Activated naive CD4-positive, alpha-beta T cell treated with anti-CD3 and anti-CD28 coated beads for 36 hours (primary cell): ENCODE data around the gene REV3L. TPM values are rescaled to one million over a fixed set of nuclear protein-coding genes. Genes with fewer than 3 reads are reported as not detected.

Experiments used
- CTCF ChIA-PET: fragments of 350-600 bp; sonication (Branson Sonifier 250); formaldehyde crosslinking; loops from one replicate; lab custom pipeline; 2021; ENCODE audit warnings: antibody characterized with exemption; lab: Charles Lee
- DNase-seq: peaks from one replicate; pipeline ENCODE4 v3.0.0-alpha.2; 2020
- H3K27ac Mint-ChIP-seq: one replicate; pipeline ENCODE4 v1.8.0; 2021; ENCODE audit warnings: mild to moderate bottlenecking, mixed read lengths
- H3K27me3 Mint-ChIP-seq: one replicate; pipeline ENCODE4 v1.8.0; 2021; ENCODE audit warnings: low read depth, mixed read lengths
- H3K36me3 Mint-ChIP-seq: one replicate; pipeline ENCODE4 v1.8.0; 2021; ENCODE audit warnings: low read depth, mixed read lengths
- H3K4me1 Mint-ChIP-seq: one replicate; pipeline ENCODE4 v1.8.0; 2021; ENCODE audit warnings: low read depth, mixed read lengths
- H3K4me3 Mint-ChIP-seq: one replicate; pipeline ENCODE4 v1.8.0; 2021; ENCODE audit warnings: mild to moderate bottlenecking, moderate library complexity, mixed read lengths
- H3K9me3 Mint-ChIP-seq: one replicate; pipeline ENCODE4 v1.8.0; 2021; ENCODE audit warnings: mixed read lengths
- intact Hi-C: fragments of 100-400 bp; cut with micrococcal nuclease; formaldehyde crosslinking; loops from one replicate; pipeline ENCODE4 v1.15.1; 2023
- total RNA-seq, 2 experiments: library from RNA; stranded (reverse); gene quantifications; one replicate each; pipeline ENCODE4 v1.2.3, GENCODE V29; 2021

REV3L gene
- total RNA-seq, 2 experiments from 2014 or later = 11.9 to 16.0 TPM

GRCh38 chr6:111414373-111414772, 68.6 kb downstream of the REV3L start:
- Mint-ChIP-seq H3K36me3 (peaks cover 8% of the 10 kb centered on the region), H3K4me3 (no peak overlapping the region), H3K4me1 (peaks cover 4% of the 10 kb centered on the region), H3K27ac (no peak overlapping the region), H3K9me3 (no peaks in the 10 kb centered on the region), H3K27me3 (no peaks in the 10 kb centered on the region)
- DNase-seq = no peak
- CTCF ChIA-PET = no interaction called here
- intact Hi-C loops = no loop called here

DNA sequence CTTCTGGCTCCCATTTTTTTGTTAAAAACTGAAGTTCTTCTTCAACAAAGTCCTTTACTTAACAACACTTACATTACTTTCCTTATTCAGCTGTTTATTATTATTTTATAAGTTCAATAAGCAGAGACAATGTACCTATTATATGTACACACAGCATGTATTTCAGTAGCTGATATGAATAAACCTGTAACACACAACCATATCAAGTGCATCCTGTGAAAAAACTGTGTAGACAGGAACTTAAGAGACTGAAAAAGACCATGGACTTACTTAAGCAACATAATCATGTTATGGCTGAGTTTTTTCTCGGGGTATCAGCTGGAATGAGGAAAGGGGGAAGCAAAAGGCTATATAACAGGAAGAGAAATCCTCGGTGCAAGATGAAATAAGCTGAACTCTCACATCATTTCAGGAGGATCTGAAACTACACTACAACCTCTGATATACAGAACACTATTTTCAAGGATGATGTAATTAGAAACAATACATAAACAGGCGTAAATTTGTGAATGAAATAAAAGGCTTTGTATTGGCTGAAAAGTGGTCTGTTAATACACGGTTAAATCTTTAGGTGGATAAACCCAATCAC, 70.9 kb downstream of the REV3L start:
- Mint-ChIP-seq H3K4me3 (no peak overlapping the region), H3K4me1 (peaks cover 4% of the 10 kb centered on the region), H3K36me3 (peaks cover 15% of the 10 kb centered on the region), H3K27me3 (no peaks in the 10 kb centered on the region), H3K27ac (peak overlapping the region; percentile 33), H3K9me3 (no peaks in the 10 kb centered on the region)
- CTCF ChIA-PET = no interaction called here
- intact Hi-C loops = no loop called here
- no peak for DNase-seq

- Mint-ChIP-seq H3K9me3 (no peaks in the 10 kb centered on the region), H3K4me1 (peaks cover 7% of the 10 kb centered on the region), H3K27me3 (no peaks in the 10 kb centered on the region), H3K27ac (no peak overlapping the region), H3K36me3 (peaks cover 15% of the 10 kb centered on the region), H3K4me3 (no peak overlapping the region)
- intact Hi-C loops = no loop called here
- CTCF ChIA-PET = interaction anchor here (0.7 kb wide), 1 partner anchor 50 kb away, joined by 3 read pairs; no protein-coding TSS in a partner anchor
- no peak for DNase-seq
Measured at GRCh38 chr6:111411046-111411445, 72.0 kb downstream of the REV3L start.

GRCh38 chr6:111410371-111410770, 72.6 kb downstream of the REV3L start:
- Mint-ChIP-seq H3K4me1 (peaks cover 10% of the 10 kb centered on the region), H3K9me3 (no peaks in the 10 kb centered on the region), H3K36me3 (peaks cover 15% of the 10 kb centered on the region), H3K27ac (no peak overlapping the region), H3K4me3 (no peak overlapping the region), H3K27me3 (no peaks in the 10 kb centered on the region)
- CTCF ChIA-PET = no interaction called here
- intact Hi-C loops = no loop called here
- no peak for DNase-seq

DNA sequence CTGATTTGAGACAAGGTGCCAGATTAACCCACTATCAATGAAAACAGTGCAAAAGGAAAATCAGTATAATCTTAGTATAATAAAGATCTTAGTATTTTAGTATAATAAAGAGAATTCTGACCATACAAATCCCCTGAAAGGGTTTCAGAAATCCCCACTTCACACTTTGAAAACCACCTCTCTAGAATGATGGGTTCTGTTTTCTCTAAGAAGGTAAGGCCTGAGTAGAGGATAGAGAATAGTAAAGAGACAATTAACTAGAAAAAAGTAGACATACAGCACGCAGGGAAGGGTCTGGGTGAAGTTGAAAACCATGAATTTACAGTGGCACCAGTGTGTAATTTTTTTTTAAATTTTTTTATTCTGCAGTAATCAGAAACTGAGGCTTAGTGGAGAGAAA, 73.6 kb downstream of the REV3L start:
- DNase-seq = no peak
- intact Hi-C loops = no loop called here
- Mint-ChIP-seq H3K4me1 (peaks cover 10% of the 10 kb centered on the region), H3K9me3 (no peaks in the 10 kb centered on the region), H3K27me3 (no peaks in the 10 kb centered on the region), H3K36me3 (peaks cover 17% of the 10 kb centered on the region), H3K27ac (no peak overlapping the region), H3K4me3 (no peak overlapping the region)
- CTCF ChIA-PET = no interaction called here

DNA sequence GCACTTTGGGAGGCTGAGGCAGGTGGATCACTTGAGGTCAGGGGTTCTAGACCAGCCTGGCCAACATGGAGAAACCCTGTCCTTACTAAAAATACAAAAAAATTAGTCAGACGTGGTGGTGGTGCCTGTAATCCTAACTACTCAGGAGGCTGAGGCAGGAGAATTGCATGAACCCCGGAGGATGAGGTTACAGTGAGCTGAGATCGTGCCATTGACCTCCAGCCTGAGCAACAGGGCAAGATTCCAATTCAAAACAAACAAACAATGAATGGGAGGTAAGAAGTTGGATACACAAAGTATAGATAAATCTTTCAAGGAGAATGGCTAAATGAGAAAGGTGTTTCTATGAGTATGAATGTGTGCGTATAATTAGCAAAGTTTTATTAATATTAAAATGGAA, 75.3 kb downstream of the REV3L start:
- DNase-seq = no peak
- H3K9me3 Mint-ChIP-seq = no peaks in the 10 kb centered on the region
- no peak overlapping the region for H3K4me3 Mint-ChIP-seq
- H3K27ac Mint-ChIP-seq = no peak overlapping the region
- peaks cover 21% of the 10 kb centered on the region for H3K36me3 Mint-ChIP-seq
- CTCF ChIA-PET = no interaction called here
- no peaks in the 10 kb centered on the region for H3K27me3 Mint-ChIP-seq
- H3K4me1 Mint-ChIP-seq = peaks cover 10% of the 10 kb centered on the region
- intact Hi-C loops = no loop called here

GRCh38 chr6:111406200-111406721, 76.8 kb downstream of the REV3L start:
- DNase-seq = no peak
- Mint-ChIP-seq H3K27me3 (no peaks in the 10 kb centered on the region), H3K4me3 (no peak overlapping the region), H3K36me3 (peaks cover 20% of the 10 kb centered on the region), H3K4me1 (peaks cover 10% of the 10 kb centered on the region), H3K9me3 (no peaks in the 10 kb centered on the region), H3K27ac (no peak overlapping the region)
- CTCF ChIA-PET = no interaction called here
- intact Hi-C loops = loop anchor here (1.0 kb wide), 1 partner anchor 147 kb away; a partner anchor contains a TSS

GRCh38 chr6:111403388-111403787, 79.6 kb downstream of the REV3L start:
- H3K27ac Mint-ChIP-seq = no peak overlapping the region
- peaks cover 8% of the 10 kb centered on the region for H3K4me1 Mint-ChIP-seq
- H3K27me3 Mint-ChIP-seq = no peaks in the 10 kb centered on the region
- no peaks in the 10 kb centered on the region for H3K9me3 Mint-ChIP-seq
- H3K36me3 Mint-ChIP-seq = peaks cover 18% of the 10 kb centered on the region
- DNase-seq = no peak
- CTCF ChIA-PET = no interaction called here
- H3K4me3 Mint-ChIP-seq = no peak overlapping the region
- intact Hi-C loops = no loop called here

DNA sequence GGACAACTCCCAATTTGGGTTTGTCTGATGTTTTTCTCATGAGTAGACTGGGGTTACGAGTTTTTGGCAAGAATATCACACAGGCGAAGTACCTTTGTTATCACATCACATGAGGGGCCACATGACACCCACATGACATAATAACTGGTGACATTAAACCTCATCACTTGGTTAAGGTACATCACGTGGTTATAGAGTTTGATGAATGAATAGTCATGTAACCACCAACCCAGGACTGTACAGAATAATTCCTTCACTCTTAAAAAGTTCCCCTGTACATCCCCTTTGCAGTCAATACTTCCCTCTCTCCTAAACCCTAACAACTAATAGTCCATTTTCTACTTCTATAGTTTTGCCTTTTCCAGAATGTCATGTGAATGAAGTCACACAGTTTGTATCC, 83.4 kb downstream of the REV3L start:
- no peak for DNase-seq
- CTCF ChIA-PET = no interaction called here
- H3K4me1 Mint-ChIP-seq = no peaks in the 10 kb centered on the region
- H3K27me3 Mint-ChIP-seq = no peaks in the 10 kb centered on the region
- H3K36me3 Mint-ChIP-seq = peaks cover 12% of the 10 kb centered on the region
- no peak overlapping the region for H3K4me3 Mint-ChIP-seq
- intact Hi-C loops = no loop called here
- H3K27ac Mint-ChIP-seq = no peak overlapping the region
- no peaks in the 10 kb centered on the region for H3K9me3 Mint-ChIP-seq

DNA sequence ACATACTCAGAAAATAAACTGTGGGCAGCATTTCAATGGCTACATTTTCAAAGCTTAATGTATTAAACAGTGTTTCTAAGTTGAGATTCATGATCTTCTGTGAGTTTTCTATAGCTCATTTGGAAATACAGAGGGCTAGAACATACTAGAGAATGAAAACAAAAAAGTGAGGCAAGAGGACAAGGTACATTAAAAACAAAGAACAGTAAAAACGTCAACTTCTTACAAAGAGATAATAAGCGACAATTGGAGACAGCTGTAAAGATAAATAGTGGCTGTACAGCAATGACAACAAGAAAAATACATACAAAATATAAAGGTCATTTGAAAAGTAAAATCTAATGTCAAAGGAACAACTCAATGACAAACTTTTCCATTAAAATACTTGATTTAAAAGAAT, 94.3 kb downstream of the REV3L start:
- CTCF ChIA-PET = interaction anchor here (1.4 to 1.9 kb wide), 2 partner anchors 90 to 130 kb away, joined by 3 to 8 read pairs; a partner anchor contains a TSS
- intact Hi-C loops = no loop called here
- peaks cover 19% of the 10 kb centered on the region for H3K36me3 Mint-ChIP-seq

GRCh38 chr6:111382476-111383294, 100.3 kb downstream of the REV3L start:
- no peaks in the 10 kb centered on the region for H3K9me3 Mint-ChIP-seq
- no peaks in the 10 kb centered on the region for H3K27me3 Mint-ChIP-seq
- DNase-seq = no peak
- no peak overlapping the region for H3K4me3 Mint-ChIP-seq
- intact Hi-C loops = no loop called here
- peaks cover 28% of the 10 kb centered on the region for H3K36me3 Mint-ChIP-seq
- CTCF ChIA-PET = interaction anchor here (1.4 kb wide), 1 partner anchor 124 kb away, joined by 3 read pairs; a partner anchor contains a TSS
- H3K27ac Mint-ChIP-seq = no peak overlapping the region
- no peaks in the 10 kb centered on the region for H3K4me1 Mint-ChIP-seq

More for the DNA sequence above, 94.3 kb downstream of the REV3L start:
- no peaks in the 10 kb centered on the region for H3K27me3 Mint-ChIP-seq
- H3K9me3 Mint-ChIP-seq = no peaks in the 10 kb centered on the region
- H3K4me3 Mint-ChIP-seq = no peak overlapping the region
- no peaks in the 10 kb centered on the region for H3K4me1 Mint-ChIP-seq
- H3K27ac Mint-ChIP-seq = no peak overlapping the region
- no peak for DNase-seq

DNA sequence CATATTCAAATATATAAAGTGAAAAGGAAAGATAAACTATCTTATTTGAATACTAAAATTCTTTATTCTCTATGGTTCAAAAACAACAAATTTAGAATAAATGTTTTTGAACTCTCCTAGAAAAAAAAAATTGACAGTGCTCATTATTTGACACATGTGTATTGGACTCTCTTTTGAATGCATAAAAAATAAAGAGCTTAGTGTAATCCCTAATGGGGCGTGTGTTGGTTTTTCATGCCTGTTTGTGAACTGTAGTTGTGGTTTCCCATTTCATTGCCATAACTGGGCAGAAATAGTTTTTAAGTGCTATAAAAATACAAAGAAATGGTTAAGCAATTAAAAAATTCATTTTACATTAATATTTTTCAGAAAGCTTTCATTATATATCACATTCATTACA, 101.3 kb downstream of the REV3L start:
- no peak overlapping the region for H3K4me3 Mint-ChIP-seq
- CTCF ChIA-PET = interaction anchor here (1.4 to 1.5 kb wide), 2 partner anchors 97 to 123 kb away, joined by 3 to 4 read pairs; a partner anchor contains a TSS
- H3K4me1 Mint-ChIP-seq = no peaks in the 10 kb centered on the region
- H3K27ac Mint-ChIP-seq = no peak overlapping the region
- H3K36me3 Mint-ChIP-seq = peaks cover 26% of the 10 kb centered on the region
- H3K9me3 Mint-ChIP-seq = no peaks in the 10 kb centered on the region
- intact Hi-C loops = no loop called here
- no peak for DNase-seq
- no peaks in the 10 kb centered on the region for H3K27me3 Mint-ChIP-seq
